Measurements from ENCODE around the gene SUPT3H. TPM values are rescaled to one million over a fixed set of nuclear protein-coding genes. Genes with fewer than 3 reads are reported as not detected.

Gene SUPT3H
- total RNA-seq, 1 donor from 2014 or later, result 23.2 TPM

DNA sequence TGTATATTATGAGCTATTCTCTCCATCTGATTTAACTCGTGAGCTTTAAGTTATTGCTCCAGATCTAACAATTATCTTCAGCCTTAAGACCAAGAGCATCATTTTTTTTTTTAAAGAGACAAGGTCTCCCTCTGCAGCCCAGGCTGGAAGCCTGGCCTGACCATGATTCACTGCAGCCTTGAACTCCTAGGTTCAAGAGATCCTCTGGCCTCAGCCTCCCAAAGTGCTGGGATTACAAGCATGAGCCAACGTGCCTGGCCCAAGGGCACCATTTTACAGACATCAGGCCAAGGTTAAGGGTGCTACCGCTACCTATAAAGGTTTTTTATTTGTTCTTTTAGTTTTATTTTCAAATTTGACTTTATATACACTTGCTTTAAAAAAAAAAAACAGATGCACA is 2.3 kb downstream of the SUPT3H start:
- H3K27me3 Mint-ChIP-seq (ENCODE audit: low read depth), result no peaks in the 10 kb centered on the region
- peaks cover 33% of the 10 kb centered on the region for H3K4me1 Mint-ChIP-seq
- no peaks in the 10 kb centered on the region for H3K36me3 Mint-ChIP-seq
- no peak for DNase-seq (ENCODE audit: low spot score in 2 of 2, unreplicated experiment in 2 of 2)
- TF ChIP-seq, protein P1, sequence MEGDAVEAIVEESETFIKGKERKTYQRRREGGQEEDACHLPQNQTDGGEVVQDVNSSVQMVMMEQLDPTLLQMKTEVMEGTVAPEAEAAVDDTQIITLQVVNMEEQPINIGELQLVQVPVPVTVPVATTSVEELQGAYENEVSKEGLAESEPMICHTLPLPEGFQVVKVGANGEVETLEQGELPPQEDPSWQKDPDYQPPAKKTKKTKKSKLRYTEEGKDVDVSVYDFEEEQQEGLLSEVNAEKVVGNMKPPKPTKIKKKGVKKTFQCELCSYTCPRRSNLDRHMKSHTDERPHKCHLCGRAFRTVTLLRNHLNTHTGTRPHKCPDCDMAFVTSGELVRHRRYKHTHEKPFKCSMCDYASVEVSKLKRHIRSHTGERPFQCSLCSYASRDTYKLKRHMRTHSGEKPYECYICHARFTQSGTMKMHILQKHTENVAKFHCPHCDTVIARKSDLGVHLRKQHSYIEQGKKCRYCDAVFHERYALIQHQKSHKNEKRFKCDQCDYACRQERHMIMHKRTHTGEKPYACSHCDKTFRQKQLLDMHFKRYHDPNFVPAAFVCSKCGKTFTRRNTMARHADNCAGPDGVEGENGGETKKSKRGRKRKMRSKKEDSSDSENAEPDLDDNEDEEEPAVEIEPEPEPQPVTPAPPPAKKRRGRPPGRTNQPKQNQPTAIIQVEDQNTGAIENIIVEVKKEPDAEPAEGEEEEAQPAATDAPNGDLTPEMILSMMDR (IDR thresholded peaks at IDR 0.05; ENCODE audit: unreplicated experiment), result no peak
- no peaks in the 10 kb centered on the region for H3K9me3 Mint-ChIP-seq
- no peak overlapping the region for H3K4me3 Mint-ChIP-seq
- no peak overlapping the region for H3K27ac Mint-ChIP-seq

DNA sequence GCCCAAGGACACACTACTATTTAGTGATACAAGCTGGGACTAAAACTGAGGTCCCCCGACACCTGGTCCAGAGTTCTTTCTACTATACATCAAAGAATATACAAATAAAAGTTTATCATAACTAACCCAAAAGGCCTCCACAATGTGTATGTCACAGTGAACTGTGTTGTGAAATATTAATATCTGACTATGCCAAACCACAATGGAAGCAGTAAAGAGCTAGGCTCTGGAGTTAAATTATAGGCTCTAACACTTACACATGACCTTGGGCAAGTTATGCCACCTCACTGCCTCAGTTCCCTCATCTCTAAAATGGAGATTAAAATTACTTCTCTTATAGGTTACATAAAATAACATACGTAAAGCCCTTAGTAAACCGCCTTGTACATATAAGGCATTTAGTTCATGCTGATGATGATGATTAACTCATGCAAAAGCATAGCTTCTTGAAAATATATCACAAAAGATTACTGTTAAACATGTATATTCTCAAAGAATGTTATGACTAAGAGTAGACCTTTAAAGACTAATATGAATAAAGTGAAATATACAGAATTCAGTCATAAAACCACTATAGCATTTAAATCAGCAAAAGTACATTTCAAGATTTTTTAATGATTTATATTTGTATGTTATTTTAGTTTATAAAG is 5.7 kb downstream of the SUPT3H start:
- Mint-ChIP-seq H3K27me3 (ENCODE audit: low read depth) (no peaks in the 10 kb centered on the region), H3K9me3 (no peaks in the 10 kb centered on the region), H3K4me1 (peaks cover 30% of the 10 kb centered on the region), H3K36me3 (no peaks in the 10 kb centered on the region), H3K4me3 (no peak overlapping the region), H3K27ac (no peak overlapping the region)
- DNase-seq (ENCODE audit: low spot score in 2 of 2, unreplicated experiment in 2 of 2), result no peak
- TF ChIP-seq, protein P1 (IDR thresholded peaks at IDR 0.05; ENCODE audit: unreplicated experiment), result no peak

- H3K27me3 Mint-ChIP-seq (ENCODE audit: low read depth), result no peaks in the 10 kb centered on the region
- TF ChIP-seq, protein P1 (IDR thresholded peaks at IDR 0.05; ENCODE audit: unreplicated experiment), result no peak
- peaks cover 5% of the 10 kb centered on the region for H3K9me3 Mint-ChIP-seq
- H3K4me3 Mint-ChIP-seq, result no peak overlapping the region
- H3K27ac Mint-ChIP-seq, result no peak overlapping the region
- peaks cover 20% of the 10 kb centered on the region for H3K4me1 Mint-ChIP-seq
- no peak for DNase-seq (ENCODE audit: low spot score in 2 of 2, unreplicated experiment in 2 of 2)
- no peaks in the 10 kb centered on the region for H3K36me3 Mint-ChIP-seq
Observed at GRCh38 chr6:45369870-45370269, 7.9 kb downstream of the SUPT3H start.

- Mint-ChIP-seq H3K27me3 (ENCODE audit: low read depth) (no peaks in the 10 kb centered on the region), H3K4me3 (no peak overlapping the region), H3K27ac (no peak overlapping the region), H3K4me1 (peaks cover 20% of the 10 kb centered on the region), H3K36me3 (no peaks in the 10 kb centered on the region), H3K9me3 (peaks cover 5% of the 10 kb centered on the region)
- TF ChIP-seq, protein P1 (IDR thresholded peaks at IDR 0.05; ENCODE audit: unreplicated experiment), result no peak
- no peak for DNase-seq (ENCODE audit: low spot score in 2 of 2, unreplicated experiment in 2 of 2)
Observed at GRCh38 chr6:45367999-45368398, 9.7 kb downstream of the SUPT3H start.

GRCh38 chr6:45366534-45366933 is 11.2 kb downstream of the SUPT3H start:
- H3K27me3 Mint-ChIP-seq (ENCODE audit: low read depth), result no peaks in the 10 kb centered on the region
- no peak for DNase-seq (ENCODE audit: low spot score in 2 of 2, unreplicated experiment in 2 of 2)
- no peak overlapping the region for H3K27ac Mint-ChIP-seq
- peaks cover 22% of the 10 kb centered on the region for H3K4me1 Mint-ChIP-seq
- TF ChIP-seq, protein P1 (IDR thresholded peaks at IDR 0.05; ENCODE audit: unreplicated experiment), result no peak
- H3K4me3 Mint-ChIP-seq, result no peak overlapping the region
- H3K36me3 Mint-ChIP-seq, result no peaks in the 10 kb centered on the region
- peaks cover 5% of the 10 kb centered on the region for H3K9me3 Mint-ChIP-seq
